Osteoblast (primary cell): ENCODE measurements around the gene ALG10B. TPM values are rescaled to one million over a fixed set of nuclear protein-coding genes. Genes with fewer than 3 reads are reported as not detected.
"Not testable (repeated sequence)": the region's sequence is repeated elsewhere in the genome, so short reads cannot be mapped to it uniquely, and the experiment has no call there.

ENCODE experiments used
- DNase-seq: peaks from one replicate; pipeline ENCODE4 v3.0.0; 2011; ENCODE audit warnings: low spot score, mixed read lengths; ENCODE audit not compliant: insufficient read length; ENCODE audit errors: missing footprints
- H2AFZ ChIP-seq: 2 replicates; pipeline ENCODE4 v1.6.0; 2011; ENCODE audit warnings: mild to moderate bottlenecking, low read length
- H3K27ac ChIP-seq: 2 replicates; pipeline ENCODE4 v1.5.1; 2011; ENCODE audit warnings: mild to moderate bottlenecking, low read depth, low read length, moderate library complexity
- H3K27me3 ChIP-seq: 2 replicates; pipeline ENCODE4 v1.6.0; 2012; ENCODE audit warnings: mild to moderate bottlenecking, control low read depth, inconsistent platforms, low read length, moderate library complexity; ENCODE audit not compliant: insufficient read depth
- H3K36me3 ChIP-seq: 2 replicates; pipeline ENCODE4 v1.5.1; 2011; ENCODE audit warnings: mild to moderate bottlenecking, low read length, control low read depth, moderate library complexity; ENCODE audit not compliant: insufficient read depth
- H3K4me1 ChIP-seq: 2 replicates; pipeline ENCODE4 v1.5.1; 2011; ENCODE audit warnings: mild to moderate bottlenecking, low read length, control low read depth, moderate library complexity; ENCODE audit not compliant: insufficient read depth
- H3K4me2 ChIP-seq: 2 replicates; pipeline ENCODE4 v1.6.0; 2011; ENCODE audit warnings: mild to moderate bottlenecking, low read length; ENCODE audit not compliant: insufficient read depth
- H3K4me3 ChIP-seq: fragments of 200-600 bp; sonication (generic); 3 replicates; pipeline ENCODE4 v1.5.1; 2012; ENCODE audit warnings: mild to moderate bottlenecking, low read length, inconsistent platforms; ENCODE audit not compliant: insufficient read depth
- H3K79me2 ChIP-seq: 2 replicates; pipeline ENCODE4 v1.6.0; 2012; ENCODE audit warnings: mild to moderate bottlenecking, low read length, control low read depth, inconsistent platforms; ENCODE audit not compliant: insufficient read depth
- H3K9me3 ChIP-seq: 2 replicates; pipeline ENCODE4 v1.5.1; 2011; ENCODE audit warnings: low read depth, low read length, control low read depth
- H4K20me1 ChIP-seq: 2 replicates; pipeline ENCODE4 v1.6.0; 2012; ENCODE audit warnings: mild to moderate bottlenecking, low read length, control low read depth; ENCODE audit not compliant: insufficient read depth
- total RNA-seq: library from RNA; depleted of rRNA; stranded (reverse); fragments of >200 nt; gene quantifications from 2 replicates; pipeline ENCODE4 v1.2.3, GENCODE V29; 2012
- TF ChIP-seq, protein P1 (sequence below): IDR thresholded peaks from 2 replicates; pipeline ENCODE4 v1.5.1; 2011; ENCODE audit warnings: mild to moderate bottlenecking, low read depth, low read length, moderate library complexity; ENCODE audit errors: extremely low read depth

Gene ALG10B
- total RNA-seq, 1 donor, result 2.9 TPM

DNA sequence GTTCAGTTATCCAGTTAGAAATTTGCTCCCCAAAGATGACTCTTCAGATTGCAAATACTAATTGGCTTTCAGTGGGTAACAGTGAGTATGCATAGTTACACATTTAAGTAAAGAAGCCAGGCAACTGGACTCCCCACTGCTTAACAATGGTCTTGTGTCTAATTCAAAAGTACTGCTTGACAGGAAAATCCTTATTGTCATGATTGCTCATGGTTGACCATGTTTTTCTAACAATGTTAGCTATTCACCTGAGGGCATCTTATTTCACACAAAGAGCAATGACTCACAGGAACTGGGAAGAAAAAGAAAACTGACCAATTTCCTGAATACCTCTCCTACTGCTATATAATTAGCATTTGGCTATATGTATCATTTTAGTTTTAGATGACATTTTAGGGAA lies 33.7 kb upstream of the ALG10B start:
- TF ChIP-seq, protein P1, sequence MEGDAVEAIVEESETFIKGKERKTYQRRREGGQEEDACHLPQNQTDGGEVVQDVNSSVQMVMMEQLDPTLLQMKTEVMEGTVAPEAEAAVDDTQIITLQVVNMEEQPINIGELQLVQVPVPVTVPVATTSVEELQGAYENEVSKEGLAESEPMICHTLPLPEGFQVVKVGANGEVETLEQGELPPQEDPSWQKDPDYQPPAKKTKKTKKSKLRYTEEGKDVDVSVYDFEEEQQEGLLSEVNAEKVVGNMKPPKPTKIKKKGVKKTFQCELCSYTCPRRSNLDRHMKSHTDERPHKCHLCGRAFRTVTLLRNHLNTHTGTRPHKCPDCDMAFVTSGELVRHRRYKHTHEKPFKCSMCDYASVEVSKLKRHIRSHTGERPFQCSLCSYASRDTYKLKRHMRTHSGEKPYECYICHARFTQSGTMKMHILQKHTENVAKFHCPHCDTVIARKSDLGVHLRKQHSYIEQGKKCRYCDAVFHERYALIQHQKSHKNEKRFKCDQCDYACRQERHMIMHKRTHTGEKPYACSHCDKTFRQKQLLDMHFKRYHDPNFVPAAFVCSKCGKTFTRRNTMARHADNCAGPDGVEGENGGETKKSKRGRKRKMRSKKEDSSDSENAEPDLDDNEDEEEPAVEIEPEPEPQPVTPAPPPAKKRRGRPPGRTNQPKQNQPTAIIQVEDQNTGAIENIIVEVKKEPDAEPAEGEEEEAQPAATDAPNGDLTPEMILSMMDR, result no peak
- no peaks in the 10 kb centered on the region for H3K4me1 ChIP-seq
- no peak overlapping the region for H3K4me2 ChIP-seq
- no peak overlapping the region for H2AFZ ChIP-seq
- H3K36me3 ChIP-seq, result no peaks in the 10 kb centered on the region
- H3K79me2 ChIP-seq, result no peaks in the 10 kb centered on the region
- no peaks in the 10 kb centered on the region for H3K9me3 ChIP-seq
- no peaks in the 10 kb centered on the region for H4K20me1 ChIP-seq
- no peak overlapping the region for H3K4me3 ChIP-seq
- DNase-seq, result no peak
- H3K27me3 ChIP-seq, result no peaks in the 10 kb centered on the region
- H3K27ac ChIP-seq, result no peak overlapping the region

DNA sequence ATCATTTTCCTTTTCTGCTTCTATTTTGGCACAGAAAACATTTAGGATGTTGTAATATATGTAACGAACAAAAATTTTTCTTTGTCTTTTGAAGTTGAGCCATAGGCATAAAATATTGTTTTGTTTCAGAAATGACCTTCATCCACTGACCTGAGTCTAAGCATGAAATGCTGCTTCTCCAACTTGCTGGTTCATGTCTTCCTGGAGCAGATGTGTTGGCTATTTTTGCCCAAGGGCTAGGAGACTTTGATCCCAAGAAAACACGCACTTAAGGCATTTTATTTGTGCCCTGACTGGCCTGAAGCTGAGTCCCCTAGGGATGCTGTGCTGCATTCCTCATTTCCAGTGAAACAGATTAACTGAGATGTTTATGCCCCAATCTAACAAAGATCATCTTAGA lies 27.2 kb upstream of the ALG10B start:
- Histone ChIP-seq H3K4me3 (no peak overlapping the region), H3K79me2 (no peaks in the 10 kb centered on the region), H3K4me2 (no peak overlapping the region), H3K9me3 (no peaks in the 10 kb centered on the region), H4K20me1 (no peaks in the 10 kb centered on the region), H2AFZ (no peak overlapping the region), H3K27me3 (no peaks in the 10 kb centered on the region), H3K4me1 (no peaks in the 10 kb centered on the region), H3K27ac (no peak overlapping the region), H3K36me3 (no peaks in the 10 kb centered on the region)
- TF ChIP-seq, protein P1, result no peak
- no peak for DNase-seq

DNA sequence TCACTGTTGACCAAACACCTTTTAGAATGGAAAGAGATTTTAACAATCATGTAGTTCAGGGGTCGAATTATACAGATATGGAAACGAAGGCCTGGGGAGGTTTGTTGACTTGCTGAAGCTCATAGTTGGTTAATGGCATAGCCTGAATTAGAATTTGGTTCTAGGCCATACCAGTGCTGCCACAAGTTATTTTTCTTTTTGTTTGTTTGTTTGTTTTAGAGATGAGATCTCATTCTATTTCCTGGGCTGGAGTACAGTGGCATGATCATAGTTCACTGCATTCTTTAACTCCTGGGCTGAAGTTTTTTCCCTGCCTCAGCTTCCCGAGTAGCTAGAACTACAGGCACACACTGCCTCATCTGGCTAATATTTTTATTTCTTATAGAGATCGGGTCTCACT lies 25.4 kb upstream of the ALG10B start:
- DNase-seq, result no peak
- no peaks in the 10 kb centered on the region for H3K4me1 ChIP-seq
- H3K27ac ChIP-seq, result no peak overlapping the region
- no peaks in the 10 kb centered on the region for H3K27me3 ChIP-seq
- H3K9me3 ChIP-seq, result no peaks in the 10 kb centered on the region
- H4K20me1 ChIP-seq, result no peaks in the 10 kb centered on the region
- H3K36me3 ChIP-seq, result no peaks in the 10 kb centered on the region
- no peak overlapping the region for H3K4me3 ChIP-seq
- no peak overlapping the region for H3K4me2 ChIP-seq
- no peak overlapping the region for H2AFZ ChIP-seq
- H3K79me2 ChIP-seq, result no peaks in the 10 kb centered on the region
- TF ChIP-seq, protein P1, result no peak

DNA sequence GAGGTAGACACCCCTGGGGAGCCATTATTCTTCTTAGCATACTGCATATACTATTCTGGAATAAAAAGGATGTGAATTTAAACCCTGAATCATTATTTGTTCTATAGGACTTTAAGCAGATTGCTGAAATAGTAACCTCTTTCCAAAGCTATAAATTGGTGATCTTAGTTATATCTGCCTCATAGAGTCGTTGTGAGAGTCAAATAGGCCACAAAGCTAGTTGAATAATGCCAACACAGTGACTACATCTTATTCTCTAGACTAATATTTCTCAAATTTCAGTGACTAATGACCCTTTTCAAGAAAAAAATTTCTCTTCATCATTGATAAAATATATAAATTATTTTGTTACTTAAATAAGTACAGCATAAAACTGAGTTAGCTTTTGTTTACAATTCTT lies 13.6 kb upstream of the ALG10B start:
- not testable (repeated sequence) for H3K9me3 ChIP-seq, H3K4me1 ChIP-seq, H3K4me2 ChIP-seq, DNase-seq, H3K79me2 ChIP-seq, H3K27me3 ChIP-seq, H2AFZ ChIP-seq, H3K27ac ChIP-seq, H3K4me3 ChIP-seq, H4K20me1 ChIP-seq, H3K36me3 ChIP-seq

DNA sequence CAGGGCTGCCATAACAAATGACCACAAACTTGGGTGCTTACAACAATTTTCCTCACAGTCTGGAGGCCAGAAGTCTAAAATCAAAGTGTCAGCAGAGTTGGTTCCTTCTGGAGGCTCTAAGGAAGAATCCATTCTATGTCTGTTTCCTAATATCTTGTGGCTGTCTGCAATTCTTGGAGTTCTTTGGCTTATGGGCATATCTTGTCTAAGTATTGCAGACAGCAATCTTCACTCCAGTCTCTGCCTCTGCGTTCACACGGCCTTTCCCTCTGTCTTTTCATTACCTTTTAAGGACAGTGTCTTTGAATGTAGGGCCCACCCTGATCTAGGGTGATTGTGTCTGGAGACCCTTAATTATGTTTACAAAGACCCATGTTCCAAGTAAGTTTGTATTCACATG lies 5.4 kb downstream of the ALG10B start:
- H3K4me2 ChIP-seq, DNase-seq, H3K4me1 ChIP-seq, H2AFZ ChIP-seq, H3K27me3 ChIP-seq, H4K20me1 ChIP-seq, H3K27ac ChIP-seq, H3K79me2 ChIP-seq, H3K9me3 ChIP-seq, H3K36me3 ChIP-seq, H3K4me3 ChIP-seq: not testable (repeated sequence)
